Endothelial cell of umbilical vein (primary cell): ENCODE results near the gene ANXA6. TPM values are rescaled to one million over a fixed set of nuclear protein-coding genes. Genes with fewer than 3 reads are reported as not detected.

ENCODE experiments used
- BruUV-seq: library from RNA; stranded (reverse); fragments of 400-500 nt; replicated peaks from 2 replicates; lab custom pipeline; 2021; lab: Mats Ljungman, UMichigan
- CTCF ChIA-PET: fragments of 300-600, 350-600 bp; sonication (Branson Sonifier 250); formaldehyde crosslinking; loops from one replicate; lab custom pipeline; 2021; ENCODE audit warnings: antibody characterized with exemption, inconsistent platforms; lab: Charles Lee
- POLR2A ChIA-PET: fragments of 300-600, 350-600 bp; sonication (Branson Sonifier 250); formaldehyde crosslinking; loops from one replicate; lab custom pipeline; 2021; ENCODE audit warnings: antibody characterized with exemption, inconsistent platforms; lab: Charles Lee
- DNase-seq: peaks from one replicate; pipeline ENCODE4 v3.0.0-alpha.2; 2011; ENCODE audit warnings: low read depth, low spot score
- FAIRE-seq: peaks from 2 replicates; lab custom pipeline; 2011; peaks lifted over from hg19 to GRCh38; lab: Jason Lieb, UNC
- H2AFZ ChIP-seq: 2 replicates; pipeline ENCODE4 v1.6.0; 2012; ENCODE audit warnings: low read depth, low read length, control low read depth, inconsistent platforms
- H3K27ac ChIP-seq: 2 replicates; pipeline ENCODE4 v1.5.1; 2011; ENCODE audit warnings: low read depth, mild to moderate bottlenecking, control low read depth, low read length, moderate library complexity; ENCODE audit not compliant: insufficient read depth
- H3K27me3 ChIP-seq, 2 experiments: 2 replicates each; pipeline versions ENCODE4 v1.6.0 to v1.6.1; 2011; ENCODE audit warnings: low read length in 2 of 2, mixed read lengths in 1 of 2; ENCODE audit not compliant: control insufficient read depth in 2 of 2, insufficient read depth in 2 of 2
- H3K36me3 ChIP-seq, 2 experiments: 2 replicates in 1 of 2; 3 replicates in 1 of 2; pipeline ENCODE4 v1.5.1; 2011; ENCODE audit warnings: low read length in 2 of 2, mild to moderate bottlenecking in 1 of 2, moderate library complexity in 1 of 2; ENCODE audit not compliant: control insufficient read depth in 2 of 2, insufficient read depth in 2 of 2; ENCODE audit errors: extremely low read depth in 1 of 2
- H3K4me1 ChIP-seq: 3 replicates; pipeline ENCODE4 v1.5.1; 2011; ENCODE audit warnings: mild to moderate bottlenecking, low read length; ENCODE audit not compliant: control insufficient read depth, insufficient read depth; ENCODE audit errors: extremely low read depth
- H3K4me2 ChIP-seq: 2 replicates; pipeline ENCODE4 v1.6.1; 2011; ENCODE audit warnings: low read length, control low read depth, mixed read lengths; ENCODE audit not compliant: insufficient read depth
- H3K4me3 ChIP-seq, 3 experiments: fragments of 200-600 bp in 1 of 3; sonication (generic), shearing (Covaris generic) in 1 of 3; replicated peaks in 1 of 3; 2 replicates each; pipeline ENCODE4 v1.5.1; 2011 to 2016; ENCODE audit warnings: control low read depth in 3 of 3, low read length in 3 of 3, mild to moderate bottlenecking in 2 of 3, inconsistent platforms in 1 of 3, low read depth in 1 of 3, moderate library complexity in 1 of 3; ENCODE audit not compliant: insufficient read depth in 1 of 3
- H3K79me2 ChIP-seq: 2 replicates; pipeline ENCODE4 v1.6.0; 2012; ENCODE audit warnings: low read length, inconsistent platforms; ENCODE audit not compliant: control insufficient read depth, insufficient read depth
- H3K9ac ChIP-seq: replicated peaks from 2 replicates; pipeline ENCODE3; 2011; ENCODE audit warnings: low read length, control low read depth; ENCODE audit not compliant: insufficient read depth; ENCODE audit errors: extremely low read depth
- H3K9me1 ChIP-seq: replicated peaks from 3 replicates; pipeline ENCODE4 v1.6.0; 2011; ENCODE audit warnings: mild to moderate bottlenecking, low read length; ENCODE audit not compliant: control insufficient read depth, insufficient read depth; ENCODE audit errors: extremely low read depth
- H3K9me3 ChIP-seq: replicated peaks from 2 replicates; pipeline ENCODE4 v1.5.1; 2012; ENCODE audit warnings: low read length, inconsistent platforms; ENCODE audit not compliant: control insufficient read depth, insufficient read depth
- H4K20me1 ChIP-seq: replicated peaks from 2 replicates; pipeline ENCODE3; 2011; ENCODE audit warnings: mild to moderate bottlenecking, low read length; ENCODE audit not compliant: control insufficient read depth, insufficient read depth; ENCODE audit errors: extremely low read depth
- CTCF ChIP-seq, 2 donors: IDR thresholded peaks; 1 replicate in 1 of 2; 2 replicates in 1 of 2; pipeline ENCODE4 v1.5.1; 2011; ENCODE audit warnings: low read length in 2 of 2, mild to moderate bottlenecking in 2 of 2, moderate library complexity in 2 of 2, control low read depth in 1 of 2, inconsistent platforms in 1 of 2, low read depth in 1 of 2; ENCODE audit not compliant: insufficient read depth in 1 of 2; ENCODE audit errors: extremely low read depth in 1 of 2
- EZH2 ChIP-seq: IDR thresholded peaks from 2 replicates; pipeline ENCODE4 v1.6.1; 2012; ENCODE audit warnings: borderline replicate concordance, low read depth, mild to moderate bottlenecking, moderate library complexity, low read length, inconsistent platforms; ENCODE audit not compliant: severe bottlenecking
- FOS ChIP-seq: IDR thresholded peaks from 2 replicates; pipeline ENCODE4 v1.6.1; 2011; ENCODE audit warnings: mild to moderate bottlenecking, low read length, moderate library complexity, borderline replicate concordance; ENCODE audit not compliant: insufficient read depth
- GATA2 ChIP-seq: IDR thresholded peaks from 2 replicates; pipeline ENCODE4 v1.7.0; 2011; ENCODE audit warnings: low read depth, mild to moderate bottlenecking, moderate library complexity, mixed read lengths, low read length; ENCODE audit not compliant: insufficient read length, insufficient read depth
- JUN ChIP-seq: IDR thresholded peaks from 2 replicates; pipeline ENCODE4 v1.6.1; 2011; ENCODE audit warnings: borderline replicate concordance, low read depth; ENCODE audit not compliant: insufficient read length, insufficient read depth
- MAX ChIP-seq: IDR thresholded peaks from 2 replicates; pipeline ENCODE4 v1.6.1; 2011; ENCODE audit not compliant: insufficient read depth, insufficient read length
- MYC ChIP-seq: IDR thresholded peaks from one replicate; pipeline ENCODE4 v1.6.1; 2011; ENCODE audit warnings: mild to moderate bottlenecking, low read depth, low read length
- POLR2A ChIP-seq: IDR thresholded peaks from 2 replicates; pipeline ENCODE4 v1.6.1; 2012; ENCODE audit warnings: low read depth, mild to moderate bottlenecking, control low read depth, low read length
- POLR2AphosphoS5 ChIP-seq: IDR thresholded peaks from 2 replicates; pipeline ENCODE4 v1.6.1; 2012; ENCODE audit warnings: low read depth, mild to moderate bottlenecking, control low read depth, low read length, moderate library complexity; ENCODE audit not compliant: insufficient read depth
- dilution Hi-C: fragments of 300-500 bp; cut with MboI; formaldehyde crosslinking; loops from one replicate; pipeline ENCODE4 v1.15.0; 2019; ENCODE audit warnings: low sequenced_read_pairs; ENCODE audit not compliant: extremely low pct_ligation_motif_present
- intact Hi-C: fragments of 100-400 bp; cut with micrococcal nuclease; formaldehyde crosslinking; loops from one replicate; pipeline ENCODE4 v1.10.0; 2022
- polyA plus RNA-seq, 4 experiments: library from polyadenylated mRNA; depleted of rRNA in 3 of 4; stranded (reverse) in 3 of 4; unstranded in 1 of 4; fragments of >200 nt; gene quantifications; 2 replicates each; pipeline versions ENCODE4 v1.2.1 to v1.2.3, GENCODE V29; 2011 to 2012; ENCODE audit warnings: missing spikeins in 1 of 4
- total RNA-seq: library from RNA; stranded (reverse); gene quantifications from 2 replicates; pipeline ENCODE4 v1.2.3, GENCODE V29; 2021

ANXA6 gene
- total and polyA plus RNA-seq, 2 donors (not counting 3 experiments of a cell fraction or from before 2014, with no cell fraction given), result 195 to 266 TPM

DNA sequence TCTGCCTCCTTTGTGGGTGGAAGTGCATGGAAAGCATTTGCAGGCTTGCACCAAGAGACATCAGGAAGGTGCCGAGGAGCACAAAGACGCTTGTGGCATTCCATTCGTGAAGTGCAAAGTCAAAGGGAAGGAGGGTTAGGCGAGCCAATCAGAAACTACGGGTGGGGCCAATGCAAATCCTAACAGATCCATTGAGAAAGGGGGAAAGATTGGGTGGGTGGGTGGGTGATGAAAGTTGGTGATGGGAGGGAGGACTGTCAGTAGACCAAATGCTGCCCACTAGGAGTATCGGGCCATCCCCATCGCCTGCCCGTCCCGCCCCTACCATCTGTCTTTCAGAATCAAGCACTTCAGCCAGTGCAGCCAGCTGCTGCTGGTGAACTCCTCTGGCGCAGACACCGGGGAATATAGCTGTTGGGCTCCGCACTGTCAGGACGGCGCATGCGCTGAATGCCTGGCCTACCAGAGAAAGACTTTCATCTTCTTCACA is 17.1 kb upstream of the ANXA6 start:
- Histone ChIP-seq H3K9me1 (no peaks in the 10 kb centered on the region), H3K9me3 (no peaks in the 10 kb centered on the region), H3K4me1 (no peaks in the 10 kb centered on the region), H3K36me3 (no peaks in the 10 kb centered on the region), H3K79me2 (no peaks in the 10 kb centered on the region), H3K27ac (no peak overlapping the region), H4K20me1 (no peaks in the 10 kb centered on the region), H3K4me2 (no peak overlapping the region), H2AFZ (no peak overlapping the region), H3K4me3 (peak overlapping the region in 1 of 3 experiments; percentile 8), H3K27me3 (no peaks in the 10 kb centered on the region), H3K9ac (no peak overlapping the region)
- no peak for FAIRE-seq
- dilution Hi-C loops, result no loop called here
- no peak for TF ChIP-seq POLR2AphosphoS5
- TF ChIP-seq GATA2, result no peak
- no peak for TF ChIP-seq JUN
- TF ChIP-seq MYC, result no peak
- no peak for TF ChIP-seq FOS
- TF ChIP-seq EZH2, result no peak
- TF ChIP-seq MAX, result no peak
- no peak for TF ChIP-seq POLR2A
- TF ChIP-seq CTCF (IDR thresholded peaks at IDR 0.05; ENCODE audit: extremely low read depth in 1 of 2, insufficient read depth in 1 of 2, low read depth in 1 of 2, low read length in 2 of 2), result no peak
- ChIA-PET CTCF (no interaction called here), POLR2A (no interaction called here)
- intact Hi-C loops, result no loop called here
- peak; percentile 18 for DNase-seq
- no TSS peak for BruUV-seq
